T-helper 17 cell (primary cell): ENCODE results near the gene B4GALT6. TPM values are rescaled to one million over a fixed set of nuclear protein-coding genes. Genes with fewer than 3 reads are reported as not detected.

Experiments
- ATAC-seq: fragments of 150-1000 bp; cut with Tn5 transposase; 2 replicates; pipeline ENCODE4 v1.10.0; 2021; ENCODE audit warnings: mild to moderate bottlenecking, moderate library complexity
- DNase-seq, 3 donors: peaks; one replicate each; pipeline versions ENCODE4 v3.0.0 to v3.0.0-alpha.2; 2020 to 2021
- H3K9me3 ChIP-seq: one replicate; pipeline ENCODE4 v1.7.0; 2013; ENCODE audit warnings: low read length, mild to moderate bottlenecking; ENCODE audit not compliant: control insufficient read depth, poor library complexity, severe bottlenecking
- H3K27ac Mint-ChIP-seq: one replicate; pipeline ENCODE4 v1.8.0; 2022; ENCODE audit warnings: mild to moderate bottlenecking, moderate library complexity, mixed read lengths
- H3K27me3 Mint-ChIP-seq: one replicate; pipeline ENCODE4 v1.8.0; 2022; ENCODE audit warnings: mixed read lengths
- H3K36me3 Mint-ChIP-seq: one replicate; pipeline ENCODE4 v1.8.0; 2022; ENCODE audit warnings: low read depth, mixed read lengths
- H3K4me1 Mint-ChIP-seq: one replicate; pipeline ENCODE4 v1.8.0; 2022; ENCODE audit warnings: mild to moderate bottlenecking, mixed read lengths
- H3K4me3 Mint-ChIP-seq: one replicate; pipeline ENCODE4 v1.8.0; 2022; ENCODE audit warnings: mild to moderate bottlenecking, moderate library complexity, mixed read lengths
- total RNA-seq, 4 donors: library from RNA in 2 of 4; stranded (reverse) in 2 of 4; gene quantifications; one replicate each; pipeline ENCODE4 v1.2.3 and lab custom pipeline; 2022 to 2026

B4GALT6 gene
- total RNA-seq, 2 donors from 2014 or later: 0.10 to 2.3 TPM

DNA sequence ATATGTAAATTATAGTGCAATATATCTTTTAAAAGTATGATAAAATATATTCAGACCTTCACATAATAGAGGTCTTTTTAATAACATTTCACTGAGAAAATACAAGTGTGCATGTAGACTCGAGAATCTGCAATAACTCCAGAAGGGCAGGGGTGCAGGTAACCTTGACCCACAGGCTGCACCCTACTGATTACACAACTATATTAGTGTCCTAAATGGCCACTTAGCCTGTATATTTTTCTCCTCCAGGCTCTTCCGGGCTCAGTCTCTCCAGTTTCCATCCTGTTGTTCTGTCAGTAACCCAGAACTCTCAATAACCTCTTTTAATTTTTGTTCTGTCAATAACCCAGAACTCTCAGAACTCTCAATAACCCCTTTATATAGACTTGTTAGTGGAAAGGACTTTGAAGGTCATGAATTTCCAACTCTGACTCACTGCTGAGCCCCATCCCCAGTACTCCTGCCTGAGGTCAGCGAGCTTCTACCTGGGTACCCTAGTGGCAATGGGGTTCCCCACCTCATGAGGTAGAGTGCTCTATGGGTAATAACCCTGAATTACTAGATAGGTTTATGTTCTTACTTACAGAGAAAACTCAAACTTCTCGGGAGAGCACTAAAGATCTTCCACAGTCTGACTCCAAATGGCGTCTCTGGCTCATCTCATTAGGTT lies 101.1 kb downstream of the B4GALT6 start:
- no peak overlapping the region for H3K27ac Mint-ChIP-seq
- DNase-seq: no peak
- H3K4me1 Mint-ChIP-seq: no peaks in the 10 kb centered on the region
- no peaks in the 10 kb centered on the region for H3K27me3 Mint-ChIP-seq
- H3K4me3 Mint-ChIP-seq: no peak overlapping the region
- ATAC-seq: no peak
- no peaks in the 10 kb centered on the region for H3K36me3 Mint-ChIP-seq
- no peaks in the 10 kb centered on the region for H3K9me3 ChIP-seq

DNA sequence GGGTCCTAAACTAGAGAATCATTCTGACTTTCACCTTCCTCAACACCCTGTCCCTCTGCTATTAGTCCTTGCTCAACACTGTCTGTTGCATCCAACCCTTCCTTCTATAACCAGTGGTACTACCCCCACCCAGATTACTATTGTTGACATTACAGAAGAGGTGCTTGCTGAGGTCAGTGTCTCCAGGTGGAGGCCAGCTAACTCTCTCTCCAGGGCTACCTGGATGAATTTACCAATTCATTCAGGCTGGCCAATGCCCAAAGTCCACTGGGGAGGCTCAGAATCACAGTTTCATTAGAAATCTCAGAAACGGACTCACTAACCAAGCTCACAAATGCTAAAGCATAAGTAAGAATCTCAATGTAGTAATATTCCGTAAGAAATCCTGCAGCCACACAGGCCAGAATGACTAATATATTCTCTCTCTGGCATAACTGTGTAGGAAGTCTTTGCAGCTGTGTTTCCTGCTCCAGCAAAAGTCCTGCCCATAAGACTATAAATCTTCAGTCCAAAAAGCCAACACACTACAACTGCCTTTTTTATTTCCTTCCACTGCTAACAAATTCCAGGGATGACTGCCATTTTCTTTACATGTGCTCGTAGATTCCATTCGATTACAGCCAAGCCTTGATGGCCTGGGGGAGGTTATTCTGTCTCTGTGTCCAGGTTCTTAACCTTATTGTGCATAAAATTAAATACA lies 102.7 kb downstream of the B4GALT6 start:
- H3K36me3 Mint-ChIP-seq: no peaks in the 10 kb centered on the region
- DNase-seq (no peak), ATAC-seq (no peak)
- H3K9me3 ChIP-seq: no peaks in the 10 kb centered on the region
- no peak overlapping the region for H3K4me3 Mint-ChIP-seq
- H3K4me1 Mint-ChIP-seq: no peaks in the 10 kb centered on the region
- H3K27me3 Mint-ChIP-seq: peaks cover 6% of the 10 kb centered on the region
- H3K27ac Mint-ChIP-seq: no peak overlapping the region

DNA sequence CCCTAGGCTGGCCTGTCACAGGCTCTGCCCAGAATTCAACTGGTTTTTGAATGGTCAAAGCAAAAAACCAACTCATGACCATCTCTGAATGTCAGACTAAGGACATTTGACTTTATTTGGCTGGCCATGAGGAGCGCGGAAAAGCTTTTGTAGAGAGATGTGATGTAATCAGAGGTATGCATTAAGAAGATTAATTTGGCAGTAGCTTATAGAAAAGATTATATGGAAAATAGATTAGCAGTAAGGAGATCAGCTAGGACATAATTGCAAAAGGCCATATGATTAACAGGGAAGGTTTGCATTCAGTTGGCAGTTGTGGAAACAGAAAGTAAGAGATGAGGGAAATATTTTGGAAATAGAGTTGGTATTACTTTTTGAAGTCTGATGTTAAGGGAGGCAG lies 105.0 kb downstream of the B4GALT6 start:
- peaks cover 12% of the 10 kb centered on the region for H3K27me3 Mint-ChIP-seq
- no peak overlapping the region for H3K4me3 Mint-ChIP-seq
- H3K27ac Mint-ChIP-seq: no peak overlapping the region
- no peaks in the 10 kb centered on the region for H3K4me1 Mint-ChIP-seq
- no peaks in the 10 kb centered on the region for H3K36me3 Mint-ChIP-seq
- ATAC-seq (no peak), DNase-seq (no peak)
- H3K9me3 ChIP-seq: no peaks in the 10 kb centered on the region

DNA sequence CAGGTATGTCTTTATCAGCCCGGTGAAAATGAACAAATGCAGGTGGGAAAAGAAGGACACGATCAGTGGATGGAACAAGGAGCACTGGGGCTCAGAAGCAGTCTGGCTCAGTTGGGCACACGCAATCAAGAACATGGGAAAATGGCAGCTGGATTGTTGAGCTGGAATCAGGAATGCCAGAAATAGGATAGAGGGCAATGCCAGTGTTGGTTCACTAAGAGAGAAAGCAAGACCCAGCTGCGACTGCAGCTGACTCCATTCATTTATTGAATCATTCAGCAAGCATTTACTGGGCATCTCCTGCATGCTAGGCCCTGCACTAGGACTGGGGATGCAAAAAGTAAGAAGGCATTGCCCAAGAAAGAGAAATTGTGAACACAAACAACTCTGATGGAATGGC lies 106.3 kb downstream of the B4GALT6 start:
- no peaks in the 10 kb centered on the region for H3K9me3 ChIP-seq
- ATAC-seq (no peak), DNase-seq (no peak)
- no peaks in the 10 kb centered on the region for H3K36me3 Mint-ChIP-seq
- H3K27ac Mint-ChIP-seq: no peak overlapping the region
- peaks cover 13% of the 10 kb centered on the region for H3K27me3 Mint-ChIP-seq
- H3K4me1 Mint-ChIP-seq: no peaks in the 10 kb centered on the region
- no peak overlapping the region for H3K4me3 Mint-ChIP-seq

DNA sequence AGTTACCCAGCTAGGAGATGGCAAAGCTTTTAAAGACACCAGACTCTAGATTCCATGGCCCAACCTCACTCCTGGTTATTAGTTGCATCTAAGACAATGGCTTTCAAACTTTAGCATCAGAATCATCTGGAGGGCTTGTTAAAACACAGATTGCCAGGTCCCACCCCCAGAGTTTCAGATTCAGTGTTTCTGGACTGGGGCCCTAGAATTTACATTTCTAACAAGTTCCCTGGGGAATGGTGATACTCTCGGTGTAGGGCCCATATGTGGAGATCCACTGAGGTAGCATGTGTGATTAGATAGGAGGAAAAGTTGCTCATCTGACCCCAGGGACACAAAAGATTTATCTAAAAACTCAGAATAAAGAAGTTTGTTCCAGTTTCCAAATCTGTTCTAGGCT lies 107.2 kb downstream of the B4GALT6 start:
- H3K4me1 Mint-ChIP-seq: peaks cover under 1% of the 10 kb centered on the region
- DNase-seq: no peak
- no peak overlapping the region for H3K27ac Mint-ChIP-seq
- H3K36me3 Mint-ChIP-seq: no peaks in the 10 kb centered on the region
- no peak for ATAC-seq
- no peaks in the 10 kb centered on the region for H3K9me3 ChIP-seq
- H3K4me3 Mint-ChIP-seq: no peak overlapping the region
- peaks cover 23% of the 10 kb centered on the region for H3K27me3 Mint-ChIP-seq

DNA sequence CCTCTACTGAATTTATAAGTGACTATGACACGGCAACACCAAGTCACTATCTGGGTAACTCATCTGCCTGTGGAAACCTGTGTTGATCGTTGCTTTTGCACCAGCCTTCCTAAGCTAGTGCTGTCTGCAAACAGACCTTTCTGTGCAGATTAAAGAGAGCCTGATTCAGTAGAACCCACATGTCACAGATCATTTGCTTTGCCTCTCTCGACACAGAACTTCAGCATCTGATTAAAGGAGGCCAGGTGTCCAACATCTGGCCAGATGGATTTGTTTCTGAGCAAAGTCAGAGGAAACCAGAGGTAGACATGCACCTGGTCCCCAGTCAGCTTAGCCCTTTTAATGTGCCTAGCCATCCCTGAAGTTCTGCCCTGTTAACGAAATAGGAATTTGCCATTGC lies 107.7 kb downstream of the B4GALT6 start:
- H3K36me3 Mint-ChIP-seq: no peaks in the 10 kb centered on the region
- H3K4me1 Mint-ChIP-seq: peaks cover 2% of the 10 kb centered on the region
- no peak overlapping the region for H3K4me3 Mint-ChIP-seq
- H3K9me3 ChIP-seq: no peaks in the 10 kb centered on the region
- no peak for ATAC-seq
- no peak overlapping the region for H3K27ac Mint-ChIP-seq
- peaks cover 26% of the 10 kb centered on the region for H3K27me3 Mint-ChIP-seq
- DNase-seq: no peak

DNA sequence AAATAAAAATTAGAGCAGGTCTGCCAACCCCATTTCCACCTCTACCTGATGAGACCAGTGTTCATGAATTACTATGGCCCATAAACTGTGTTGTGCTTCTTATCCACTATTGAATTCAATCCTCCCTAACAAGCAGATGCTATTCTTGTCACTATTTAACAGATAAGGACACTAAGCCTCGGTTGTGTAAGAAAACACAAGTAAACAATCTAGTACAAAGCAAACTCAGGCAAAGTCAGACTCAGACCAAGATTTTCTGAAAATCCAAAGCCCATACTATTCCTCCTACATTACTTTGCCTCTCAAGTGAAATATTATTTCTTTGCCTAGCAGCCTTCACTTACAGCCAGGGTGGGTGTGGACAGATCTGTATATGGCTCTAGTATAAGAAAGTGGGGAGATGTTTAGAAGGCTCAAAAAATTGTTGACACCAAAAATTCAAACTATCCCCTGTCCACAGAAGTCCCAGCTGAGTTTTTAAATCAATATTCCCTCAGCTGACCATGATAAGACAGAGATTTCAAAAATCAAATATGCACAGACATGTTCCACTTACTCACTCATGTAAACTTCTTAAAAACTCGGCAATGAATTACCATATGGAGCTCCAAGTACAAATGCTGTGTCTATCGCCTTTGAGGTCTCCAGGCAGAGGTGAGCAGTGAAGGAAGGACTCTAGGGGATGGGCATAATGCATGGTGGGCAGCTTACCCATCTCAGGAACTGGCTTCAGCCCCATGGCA lies 108.7 kb downstream of the B4GALT6 start:
- no peak for ATAC-seq
- Mint-ChIP-seq H3K27me3 (peaks cover 33% of the 10 kb centered on the region), H3K36me3 (no peaks in the 10 kb centered on the region), H3K4me3 (no peak overlapping the region), H3K27ac (no peak overlapping the region), H3K4me1 (peaks cover 2% of the 10 kb centered on the region)
- no peaks in the 10 kb centered on the region for H3K9me3 ChIP-seq
- DNase-seq: no peak

DNA sequence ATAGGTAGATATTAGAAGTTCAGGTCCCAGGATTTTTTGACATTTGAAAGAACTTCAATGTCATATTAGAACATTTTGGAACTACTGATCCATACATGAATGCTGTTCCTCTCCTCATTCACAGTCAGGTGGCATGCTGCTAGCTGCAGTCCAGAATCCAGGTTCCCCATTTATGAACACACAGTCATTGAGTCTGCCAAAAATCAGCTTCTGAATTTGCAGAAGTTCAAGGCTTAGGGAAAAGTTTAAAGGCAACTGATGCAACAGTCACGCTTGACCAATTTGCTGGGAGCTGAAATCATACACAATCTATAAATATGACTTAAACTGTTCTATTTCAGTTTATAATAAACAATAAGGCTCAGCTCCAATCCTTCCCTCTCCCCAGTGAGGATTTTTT lies 110.0 kb downstream of the B4GALT6 start:
- H3K27me3 Mint-ChIP-seq: peaks cover 34% of the 10 kb centered on the region
- no peaks in the 10 kb centered on the region for H3K9me3 ChIP-seq
- no peak overlapping the region for H3K4me3 Mint-ChIP-seq
- H3K27ac Mint-ChIP-seq: no peak overlapping the region
- H3K4me1 Mint-ChIP-seq: peaks cover 2% of the 10 kb centered on the region
- no peak for DNase-seq
- no peak for ATAC-seq
- no peaks in the 10 kb centered on the region for H3K36me3 Mint-ChIP-seq

Other genes with a start within 250 kb of the B4GALT6 start
- gene DSG3, start 236.8 kb downstream of the B4GALT6 start, total RNA-seq: not detected
- not detected for gene DSG2, start 186.4 kb downstream of the B4GALT6 start, total RNA-seq
- not detected for gene TTR, start 92.7 kb downstream of the B4GALT6 start, total RNA-seq
- gene SLC25A52, start 76.3 kb upstream of the B4GALT6 start, total RNA-seq: not detected